ENCODE measurements around the gene EEF1AKMT2. TPM values are rescaled to one million over a fixed set of nuclear protein-coding genes. Genes with fewer than 3 reads are reported as not detected.
A peak's percentile ranks its signal among the peaks of the same experiment; 100 is the strongest.

EEF1AKMT2 gene
- total RNA-seq, 2 donors from 2014 or later: 5.7 to 10.4 TPM

DNA sequence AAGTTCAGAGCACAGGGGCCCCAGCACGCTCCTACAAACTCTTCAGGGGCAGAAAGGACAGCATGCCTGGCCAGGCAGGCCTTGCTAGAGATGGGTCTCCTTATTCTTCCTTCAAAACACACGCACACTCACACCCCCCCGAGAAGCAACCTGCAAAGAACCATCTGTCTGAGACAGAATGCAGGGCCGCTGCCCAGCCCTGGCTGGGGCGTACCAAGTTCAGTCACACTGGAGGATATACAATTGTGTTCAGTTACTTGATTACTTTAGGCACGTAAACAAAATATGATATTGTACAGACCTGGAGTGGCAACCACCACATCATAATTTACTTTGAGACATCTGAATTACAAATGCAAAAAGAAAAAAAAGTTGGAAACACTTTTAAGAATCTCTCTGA is 53.2 kb downstream of the EEF1AKMT2 start:
- H3K27ac ChIP-seq: no peak overlapping the region
- DNase-seq (ENCODE audit: low spot score): no peak

DNA sequence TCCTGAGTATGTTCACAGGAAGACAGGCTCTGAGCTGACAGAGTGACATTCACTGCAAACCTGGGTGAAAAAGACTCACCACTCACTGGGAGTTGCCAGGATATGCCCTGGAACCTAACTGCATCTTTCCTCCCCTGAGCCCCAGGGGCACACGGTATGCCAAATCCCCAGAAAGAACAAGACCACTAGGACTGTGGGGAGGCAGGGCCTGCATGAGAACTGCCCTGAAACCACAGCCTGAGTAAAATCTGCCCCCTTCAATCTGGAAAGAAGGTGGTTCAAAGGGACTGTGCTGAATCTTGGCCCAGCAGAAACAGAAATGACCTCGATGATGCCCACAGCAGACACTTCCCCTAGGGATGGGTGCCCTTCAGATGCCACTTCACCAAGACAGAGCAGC is 54.0 kb downstream of the EEF1AKMT2 start:
- Histone ChIP-seq H3K4me1 (ENCODE audit: control insufficient read depth in 1 of 2, low read depth in 2 of 2) (peaks cover 63 to 99% of the 10 kb centered on the region in 2 donors), H3K27ac (peak overlapping the region in 1 of 2 donors; percentile 58), H3K36me3 (no peaks in the 10 kb centered on the region), H3K4me3 (no peak overlapping the region), H3K27me3 (replicated peaks; ENCODE audit: insufficient read depth) (no peaks in the 10 kb centered on the region), H3K9me3 (no peaks in the 10 kb centered on the region)
- DNase-seq (ENCODE audit: low spot score): no peak
- ATAC-seq (ENCODE audit: insufficient number of reproducible peaks, low FRiP score, low read depth): no peak
- TF ChIP-seq, protein P1, sequence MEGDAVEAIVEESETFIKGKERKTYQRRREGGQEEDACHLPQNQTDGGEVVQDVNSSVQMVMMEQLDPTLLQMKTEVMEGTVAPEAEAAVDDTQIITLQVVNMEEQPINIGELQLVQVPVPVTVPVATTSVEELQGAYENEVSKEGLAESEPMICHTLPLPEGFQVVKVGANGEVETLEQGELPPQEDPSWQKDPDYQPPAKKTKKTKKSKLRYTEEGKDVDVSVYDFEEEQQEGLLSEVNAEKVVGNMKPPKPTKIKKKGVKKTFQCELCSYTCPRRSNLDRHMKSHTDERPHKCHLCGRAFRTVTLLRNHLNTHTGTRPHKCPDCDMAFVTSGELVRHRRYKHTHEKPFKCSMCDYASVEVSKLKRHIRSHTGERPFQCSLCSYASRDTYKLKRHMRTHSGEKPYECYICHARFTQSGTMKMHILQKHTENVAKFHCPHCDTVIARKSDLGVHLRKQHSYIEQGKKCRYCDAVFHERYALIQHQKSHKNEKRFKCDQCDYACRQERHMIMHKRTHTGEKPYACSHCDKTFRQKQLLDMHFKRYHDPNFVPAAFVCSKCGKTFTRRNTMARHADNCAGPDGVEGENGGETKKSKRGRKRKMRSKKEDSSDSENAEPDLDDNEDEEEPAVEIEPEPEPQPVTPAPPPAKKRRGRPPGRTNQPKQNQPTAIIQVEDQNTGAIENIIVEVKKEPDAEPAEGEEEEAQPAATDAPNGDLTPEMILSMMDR (IDR thresholded peaks at IDR 0.05): no peak

More for the DNA sequence above, 53.2 kb downstream of the EEF1AKMT2 start:
- H3K36me3 ChIP-seq: no peaks in the 10 kb centered on the region
- no peak for ATAC-seq (ENCODE audit: insufficient number of reproducible peaks, low FRiP score, low read depth)
- H3K4me3 ChIP-seq: no peak overlapping the region
- TF ChIP-seq, protein P1 (IDR thresholded peaks at IDR 0.05): no peak
- H3K4me1 ChIP-seq (ENCODE audit: control insufficient read depth in 1 of 2, low read depth in 2 of 2): peaks cover 57 to 99% of the 10 kb centered on the region in 2 donors
- H3K27me3 ChIP-seq (replicated peaks; ENCODE audit: insufficient read depth): no peaks in the 10 kb centered on the region
- no peaks in the 10 kb centered on the region for H3K9me3 ChIP-seq

DNA sequence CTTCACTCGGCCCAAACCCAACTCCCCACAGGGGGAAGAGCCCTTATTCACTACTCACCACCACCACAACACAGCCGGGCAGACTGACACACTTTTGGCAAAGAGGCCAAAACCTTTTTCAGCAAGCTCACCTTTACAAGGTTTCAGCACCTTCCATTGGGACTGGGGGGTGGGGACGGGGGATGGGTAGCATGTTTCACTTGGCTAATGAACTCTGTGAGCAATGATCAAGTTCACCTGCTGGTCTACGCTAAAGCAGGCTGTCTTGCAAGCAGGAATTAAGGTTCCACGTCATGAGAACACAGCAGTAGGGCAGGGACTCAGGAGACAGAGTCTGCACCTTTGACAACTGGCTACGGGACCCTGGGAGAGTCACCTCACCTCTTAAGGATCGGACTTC is 54.5 kb downstream of the EEF1AKMT2 start:
- H3K4me3 ChIP-seq: no peak overlapping the region
- DNase-seq (ENCODE audit: low spot score) (no peak), ATAC-seq (ENCODE audit: insufficient number of reproducible peaks, low FRiP score, low read depth) (no peak)
- TF ChIP-seq, protein P1 (IDR thresholded peaks at IDR 0.05): no peak
- no peaks in the 10 kb centered on the region for H3K27me3 ChIP-seq (replicated peaks; ENCODE audit: insufficient read depth)
- H3K27ac ChIP-seq: peak overlapping the region; percentile 58 to 59
- H3K4me1 ChIP-seq (ENCODE audit: control insufficient read depth in 1 of 2, low read depth in 2 of 2): peaks cover 63 to 99% of the 10 kb centered on the region in 2 donors
- no peaks in the 10 kb centered on the region for H3K36me3 ChIP-seq
- H3K9me3 ChIP-seq: no peaks in the 10 kb centered on the region

DNA sequence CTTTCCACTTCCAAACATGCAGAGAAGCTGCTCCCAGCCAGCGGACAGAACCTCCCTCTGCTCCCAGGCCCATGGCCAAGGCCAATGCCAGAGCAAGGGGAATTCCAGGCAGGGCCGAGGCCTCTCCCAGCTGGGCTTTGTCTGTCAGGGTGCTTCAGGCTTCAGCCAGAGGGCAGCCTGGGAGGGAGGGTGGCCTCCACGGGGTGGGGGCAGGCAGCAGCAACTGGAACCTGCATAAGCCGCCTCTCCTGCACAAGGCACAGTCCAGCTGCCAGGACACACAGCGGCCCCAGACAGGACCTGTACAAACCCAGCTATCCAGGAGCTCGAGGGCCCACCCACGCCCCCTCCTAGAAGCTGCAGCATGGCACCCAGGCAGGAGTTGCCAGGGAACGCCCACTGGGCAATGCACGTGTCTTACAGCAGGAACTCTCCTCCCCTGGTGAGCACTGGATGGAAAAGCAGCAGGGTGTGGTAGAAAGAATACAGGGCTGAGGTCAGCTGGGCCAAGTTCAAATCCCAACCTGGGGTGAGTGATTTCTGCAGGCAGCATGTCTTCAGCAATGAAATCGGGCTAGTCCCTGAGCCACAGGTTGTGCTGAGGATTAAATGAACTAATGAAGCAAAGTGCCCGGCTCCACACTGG is 55.1 kb downstream of the EEF1AKMT2 start:
- ATAC-seq (ENCODE audit: insufficient number of reproducible peaks, low FRiP score, low read depth) (no peak), DNase-seq (ENCODE audit: low spot score) (no peak)
- H3K27ac ChIP-seq: peak overlapping the region; percentile 58 to 59
- no peaks in the 10 kb centered on the region for H3K36me3 ChIP-seq
- peaks cover 59 to 94% of the 10 kb centered on the region in 2 donors for H3K4me1 ChIP-seq (ENCODE audit: control insufficient read depth in 1 of 2, low read depth in 2 of 2)
- TF ChIP-seq, protein P1 (IDR thresholded peaks at IDR 0.05): no peak
- no peaks in the 10 kb centered on the region for H3K27me3 ChIP-seq (replicated peaks; ENCODE audit: insufficient read depth)
- peak overlapping the region; percentile 21 for H3K4me3 ChIP-seq
- H3K9me3 ChIP-seq: no peaks in the 10 kb centered on the region

DNA sequence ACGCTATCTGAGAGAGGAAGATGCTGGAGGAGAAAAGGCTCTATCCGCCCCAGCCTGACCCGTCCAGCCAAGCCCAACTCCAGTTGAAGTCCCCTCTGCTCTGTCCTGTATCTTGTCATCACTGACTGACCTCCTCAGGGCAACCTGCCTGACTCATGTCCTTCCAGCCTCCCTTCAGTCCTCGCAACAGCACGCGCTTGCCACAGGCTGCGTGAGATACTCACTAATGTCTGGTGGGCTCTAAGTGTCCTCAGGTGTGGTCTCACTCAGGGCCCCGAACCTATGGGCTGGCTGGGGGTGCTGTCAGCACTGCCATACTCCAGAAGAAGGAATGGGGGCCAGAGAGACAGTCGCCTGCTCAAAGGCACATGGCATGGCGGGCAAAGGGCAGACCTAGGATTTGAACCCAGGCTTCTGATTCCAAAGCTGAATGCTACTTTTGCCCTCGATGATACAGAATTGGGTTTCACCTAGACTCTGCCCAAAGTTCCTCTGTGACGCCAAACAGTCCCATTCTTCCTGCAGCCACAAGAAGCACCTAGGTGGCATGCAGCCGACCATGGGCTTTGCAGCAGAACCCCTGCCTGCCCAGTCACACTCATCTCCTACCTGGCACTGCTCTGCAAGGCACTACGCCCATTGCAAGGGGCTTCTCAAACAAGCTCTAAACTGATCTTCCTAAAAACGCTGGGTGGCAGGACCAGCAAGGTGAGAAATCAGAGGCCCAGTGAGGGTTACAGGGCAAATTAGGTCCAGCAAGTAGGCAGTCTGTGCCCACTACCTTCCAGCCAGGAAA is 56.0 kb downstream of the EEF1AKMT2 start:
- no peaks in the 10 kb centered on the region for H3K9me3 ChIP-seq
- DNase-seq (ENCODE audit: low spot score) (no peak), ATAC-seq (ENCODE audit: insufficient number of reproducible peaks, low FRiP score, low read depth) (no peak)
- no peaks in the 10 kb centered on the region for H3K36me3 ChIP-seq
- TF ChIP-seq, protein P1 (IDR thresholded peaks at IDR 0.05): no peak
- H3K27ac ChIP-seq: peak overlapping the region; percentile 58 to 59
- H3K4me3 ChIP-seq: peak overlapping the region; percentile 21
- H3K4me1 ChIP-seq (ENCODE audit: control insufficient read depth in 1 of 2, low read depth in 2 of 2): peaks cover 52 to 84% of the 10 kb centered on the region in 2 donors
- H3K27me3 ChIP-seq (replicated peaks; ENCODE audit: insufficient read depth): no peaks in the 10 kb centered on the region
